Erythroblast (primary cell): ENCODE results near the gene BAX.
"Not testable (repeated sequence)": the region's sequence is repeated elsewhere in the genome, so short reads cannot be mapped to it uniquely, and the experiment has no call there.

Experiments
- DNase-seq, 2 experiments: peaks; one replicate each; lab custom pipeline; 2025; lab: John Stamatoyannopoulos, UW
- GATA1 ChIP-seq: IDR thresholded peaks from 2 replicates; pipeline ENCODE4 v1.6.1; 2011; ENCODE audit warnings: low read depth, mild to moderate bottlenecking, control low read depth, low read length, moderate library complexity
- POLR2A ChIP-seq: IDR thresholded peaks from 2 replicates; pipeline ENCODE4 v1.6.1; 2011; ENCODE audit warnings: mild to moderate bottlenecking, low read length

The BAX gene

DNA sequence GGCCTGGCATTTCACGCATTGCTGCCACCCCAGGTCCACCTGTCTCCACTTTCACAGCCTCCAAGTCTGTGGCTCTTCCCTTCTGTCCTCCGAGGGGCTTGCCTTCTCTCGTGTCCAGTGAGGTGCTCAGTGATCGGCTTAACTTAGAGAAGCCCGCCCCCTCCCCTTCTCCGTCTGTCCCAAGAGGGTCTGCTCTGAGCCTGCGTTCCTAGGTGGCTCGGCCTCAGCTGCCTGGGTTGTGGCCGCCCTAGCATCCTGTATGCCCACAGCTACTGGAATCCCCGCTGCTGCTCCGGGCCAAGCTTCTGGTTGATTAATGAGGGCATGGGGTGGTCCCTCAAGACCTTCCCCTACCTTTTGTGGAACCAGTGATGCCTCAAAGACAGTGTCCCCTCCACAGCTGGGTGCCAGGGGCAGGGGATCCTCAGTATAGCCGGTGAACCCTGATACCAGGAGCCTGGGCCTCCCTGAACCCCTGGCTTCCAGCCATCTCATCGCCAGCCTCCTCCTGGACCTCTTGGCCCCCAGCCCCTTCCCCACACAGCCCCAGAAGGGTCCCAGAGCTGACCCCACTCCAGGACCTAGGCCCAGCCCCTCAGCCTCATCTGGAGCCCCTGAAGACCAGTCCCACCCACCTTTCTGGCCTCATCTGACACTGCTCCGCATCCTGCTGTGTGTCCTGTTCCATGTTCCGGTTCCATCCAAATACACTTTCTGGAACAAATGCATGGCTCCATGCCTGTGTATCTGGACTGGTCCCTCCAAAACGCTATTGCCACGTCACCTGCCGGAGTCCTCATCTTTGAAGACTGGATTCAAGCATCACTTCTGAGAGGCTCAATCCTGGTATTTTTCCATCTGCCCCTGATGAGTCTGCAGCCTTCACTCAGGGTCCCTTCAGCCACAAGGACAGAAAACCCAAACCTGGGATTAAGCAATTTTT, 31.9 kb upstream of the BAX start:
- no peak for DNase-seq
- no peak for TF ChIP-seq GATA1
- TF ChIP-seq POLR2A: no peak

DNA sequence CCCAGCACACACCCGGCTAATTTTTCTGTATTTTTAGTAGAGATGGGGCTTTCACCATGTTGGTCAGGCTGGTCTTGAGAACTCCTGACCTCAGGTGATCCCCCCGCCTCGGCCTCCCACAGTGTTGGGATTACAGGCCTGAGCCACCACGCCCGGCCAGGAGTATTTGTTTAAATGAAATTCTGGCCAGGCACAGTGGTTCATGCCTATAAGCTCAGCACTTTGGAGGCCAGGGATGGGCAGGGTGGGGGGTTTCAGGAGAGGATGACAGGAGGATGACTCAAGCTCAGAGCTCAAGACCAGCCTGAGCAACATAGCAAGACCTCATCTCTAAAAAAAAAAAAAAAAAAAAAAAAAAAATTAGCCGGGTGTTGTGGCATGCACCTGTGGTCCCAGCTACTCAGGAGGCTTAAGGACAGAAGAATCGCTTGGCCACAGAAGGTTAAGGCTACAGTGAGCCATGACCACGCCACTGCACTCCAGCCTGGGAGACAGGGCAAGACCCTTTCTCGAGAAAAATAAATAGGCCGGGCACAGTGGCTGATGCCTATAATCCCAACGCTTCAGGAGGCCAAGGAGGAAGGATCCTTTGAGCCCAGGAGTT, 29.3 kb upstream of the BAX start:
- no peak for DNase-seq
- TF ChIP-seq POLR2A (no peak), GATA1 (no peak)

DNA sequence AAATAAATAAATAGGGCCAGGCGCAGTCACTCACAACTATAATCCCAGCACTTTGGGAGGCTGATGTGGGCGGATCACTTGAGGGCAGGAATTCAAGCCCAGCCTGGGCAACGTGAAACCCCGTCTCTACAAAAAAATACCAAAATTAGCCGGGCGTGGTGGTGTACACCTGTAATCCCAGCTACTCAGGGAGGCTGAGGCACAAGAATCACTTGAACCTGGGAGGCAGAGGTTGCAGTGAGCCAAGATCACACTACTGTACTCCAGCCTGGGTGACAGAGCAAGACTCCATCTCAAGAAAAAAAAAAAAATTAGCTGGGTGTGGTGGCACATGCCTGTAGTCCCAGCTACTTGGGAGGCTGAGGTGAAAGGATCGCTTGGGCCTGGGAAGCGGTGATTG, 28.8 kb upstream of the BAX start:
- not testable (repeated sequence) for DNase-seq
- TF ChIP-seq POLR2A: peak; percentile 29

DNA sequence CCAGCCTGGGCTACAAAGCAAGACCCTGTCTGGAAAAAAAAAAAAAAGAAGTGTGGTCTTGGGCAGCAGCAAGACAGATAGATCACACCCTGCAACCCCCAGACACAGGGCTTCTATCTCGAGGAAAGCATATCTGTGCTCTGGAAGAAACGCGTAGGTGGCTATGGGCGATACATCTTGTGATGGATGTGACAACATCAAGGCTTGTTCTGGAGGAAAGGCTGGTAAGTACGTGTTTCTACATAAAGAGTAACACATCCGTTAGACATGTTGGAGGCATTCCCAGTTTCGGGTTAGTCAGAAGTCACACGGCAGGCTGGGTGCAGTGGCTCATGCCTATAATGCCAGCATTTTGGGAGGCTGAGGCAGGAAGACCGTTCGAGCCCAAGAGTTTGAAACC, 27.8 kb upstream of the BAX start:
- TF ChIP-seq GATA1 (no peak), POLR2A (no peak)
- DNase-seq: no peak

DNA sequence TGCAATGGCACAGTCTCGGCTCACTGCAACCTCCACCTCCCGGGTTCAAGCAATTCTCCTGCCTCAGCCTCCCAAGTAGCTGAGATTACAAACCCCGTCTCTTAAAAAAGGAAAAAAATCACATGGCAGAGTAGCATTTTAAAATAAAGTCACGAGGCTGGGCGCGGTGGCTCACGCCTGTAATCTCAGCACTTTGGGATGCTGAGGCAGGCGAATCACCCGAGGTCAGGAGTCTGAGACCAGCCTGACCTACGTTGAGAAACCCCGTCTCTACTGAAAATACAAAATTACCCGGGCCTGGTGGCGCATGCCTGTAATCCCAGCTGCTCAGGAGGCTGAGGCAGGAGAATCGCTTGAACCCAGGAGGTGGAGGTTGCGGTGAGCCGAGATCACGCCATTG, 27.0 kb upstream of the BAX start:
- DNase-seq: not testable (repeated sequence)

DNA sequence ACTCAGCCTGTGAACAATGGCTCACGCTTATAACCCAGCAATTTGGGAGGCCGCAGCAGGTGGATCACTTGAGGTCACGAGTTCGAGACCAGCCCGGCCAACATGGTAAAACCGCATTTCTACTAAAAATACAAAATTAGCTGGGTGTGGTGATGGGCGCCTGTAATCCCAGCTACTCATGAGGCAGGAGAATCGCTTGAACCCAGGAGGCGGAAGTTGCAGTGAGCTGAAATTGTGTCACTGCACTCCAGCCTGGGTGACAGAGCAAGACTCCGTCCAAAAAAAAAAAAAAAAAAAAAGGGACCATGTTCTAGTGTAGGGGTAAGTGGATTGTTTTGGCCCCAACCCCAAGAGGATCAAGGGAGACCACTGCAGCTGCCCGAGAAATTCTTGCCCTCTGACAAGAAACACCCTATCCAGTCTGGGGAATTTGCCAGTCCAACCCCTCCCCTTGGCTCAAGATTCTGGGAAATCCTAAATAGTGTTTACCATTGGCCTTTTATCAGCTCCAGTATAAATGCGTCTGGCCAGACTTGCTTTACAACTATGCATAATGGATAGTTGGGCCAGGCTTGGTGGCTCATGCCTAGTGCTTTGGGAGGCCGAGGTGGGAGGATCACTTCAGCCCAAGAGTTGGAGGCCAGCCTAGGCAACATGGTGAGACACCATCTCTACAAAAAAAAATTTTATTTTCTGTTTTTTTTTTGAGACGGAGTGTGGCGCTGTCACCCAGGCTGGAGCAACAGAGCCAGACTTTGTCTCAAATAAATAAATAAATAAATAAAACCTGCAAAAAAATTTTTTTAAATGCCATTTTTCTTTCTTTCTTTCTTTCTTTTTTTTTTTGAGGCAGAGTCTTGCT, 26.3 kb upstream of the BAX start:
- no peak for DNase-seq
- no peak for TF ChIP-seq POLR2A

DNA sequence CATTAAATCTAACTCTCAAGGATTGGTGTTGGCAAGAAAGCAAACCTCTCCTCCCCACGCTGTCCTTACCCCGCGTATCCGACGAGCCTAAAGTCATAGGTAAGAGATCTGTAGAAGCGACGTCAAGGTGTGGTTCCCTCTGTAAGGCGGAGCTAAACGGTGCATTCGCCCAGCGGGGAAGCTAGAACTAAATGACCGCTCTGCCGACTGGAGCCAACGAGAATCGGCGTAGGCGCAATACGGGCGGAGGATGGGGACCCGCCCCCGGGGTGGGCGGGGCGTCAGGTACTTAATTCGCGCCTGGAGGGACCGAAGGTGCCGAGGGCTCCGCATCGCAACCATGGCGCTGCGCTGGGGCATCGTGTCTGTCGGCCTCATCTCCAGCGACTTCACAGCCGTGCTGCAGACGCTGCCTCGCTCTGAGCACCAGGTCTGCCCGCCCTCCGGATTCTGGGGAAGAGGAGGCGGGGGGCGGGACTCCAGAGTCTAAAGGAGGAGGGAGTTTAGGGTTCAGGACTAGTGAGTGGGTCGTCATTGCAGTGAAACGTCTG, 21.2 kb upstream of the BAX start, which contains the start of gene DHDH:
TSS of gene DHDH (plus strand) at position 318 of the 551 bp plus-strand sequence. CDS start at position 341, 23 bp downstream.
- peak; percentile 86 to 90 for DNase-seq
- peak; percentile 47 for TF ChIP-seq POLR2A
- no peak for TF ChIP-seq GATA1

DNA sequence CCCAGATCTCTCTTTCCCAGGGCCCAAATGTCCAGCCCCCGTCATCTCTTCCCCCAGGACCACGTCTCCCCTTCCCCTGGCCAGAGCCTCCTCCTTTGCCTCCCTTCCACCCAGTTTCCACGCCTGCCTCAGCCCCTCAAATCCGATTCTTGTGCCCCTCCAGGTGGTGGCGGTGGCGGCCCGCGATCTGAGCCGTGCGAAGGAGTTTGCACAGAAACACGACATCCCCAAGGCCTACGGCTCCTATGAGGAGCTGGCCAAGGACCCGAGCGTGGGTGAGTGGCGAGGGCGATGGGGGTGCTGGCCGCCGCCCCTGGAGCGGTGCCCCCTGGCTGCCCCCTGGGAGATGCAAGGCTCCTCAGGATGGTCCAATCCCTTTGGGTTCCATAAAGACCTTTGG, 19.8 kb upstream of the BAX start:
- TF ChIP-seq GATA1 (no peak), POLR2A (no peak)
- DNase-seq: no peak

DNA sequence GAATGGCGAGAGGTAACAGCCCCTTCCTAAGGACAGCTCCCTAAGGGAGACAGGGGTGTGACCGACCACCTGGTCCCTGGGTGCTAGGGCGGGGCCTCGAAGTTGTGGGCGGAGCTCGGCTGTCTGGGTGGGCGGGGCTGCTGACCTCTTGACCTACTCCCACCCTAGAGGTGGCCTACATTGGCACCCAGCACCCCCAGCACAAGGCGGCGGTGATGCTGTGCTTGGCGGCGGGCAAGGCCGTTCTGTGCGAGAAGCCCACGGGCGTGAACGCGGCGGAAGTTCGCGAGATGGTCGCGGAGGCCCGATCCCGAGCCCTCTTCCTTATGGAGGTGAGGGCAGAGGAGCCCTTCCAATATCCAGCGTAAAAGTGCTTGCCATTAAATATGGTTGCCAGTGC, 18.8 kb upstream of the BAX start:
- no peak for TF ChIP-seq GATA1
- no peak for TF ChIP-seq POLR2A
- DNase-seq: no peak

DNA sequence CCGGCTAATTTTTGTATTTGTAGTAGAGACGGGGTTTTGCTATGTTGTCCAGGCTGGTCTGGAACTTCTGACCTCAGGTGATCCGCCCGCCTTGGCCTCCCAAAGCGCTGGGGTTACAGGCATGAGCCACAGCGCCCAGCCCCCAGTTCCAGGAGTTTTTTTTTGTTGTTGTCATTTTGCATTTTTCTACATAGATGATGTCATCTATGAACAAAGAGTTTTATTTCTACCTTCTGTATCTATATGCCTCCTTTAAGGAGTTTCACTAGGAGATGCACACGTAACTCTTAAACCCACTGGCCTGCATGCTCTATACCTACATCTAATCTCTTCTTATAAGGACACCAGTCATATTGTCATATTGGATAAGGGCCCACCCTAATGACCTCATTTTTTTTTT, 16.4 kb upstream of the BAX start:
- DNase-seq: no peak
- TF ChIP-seq GATA1 (no peak), POLR2A (no peak)

DNA sequence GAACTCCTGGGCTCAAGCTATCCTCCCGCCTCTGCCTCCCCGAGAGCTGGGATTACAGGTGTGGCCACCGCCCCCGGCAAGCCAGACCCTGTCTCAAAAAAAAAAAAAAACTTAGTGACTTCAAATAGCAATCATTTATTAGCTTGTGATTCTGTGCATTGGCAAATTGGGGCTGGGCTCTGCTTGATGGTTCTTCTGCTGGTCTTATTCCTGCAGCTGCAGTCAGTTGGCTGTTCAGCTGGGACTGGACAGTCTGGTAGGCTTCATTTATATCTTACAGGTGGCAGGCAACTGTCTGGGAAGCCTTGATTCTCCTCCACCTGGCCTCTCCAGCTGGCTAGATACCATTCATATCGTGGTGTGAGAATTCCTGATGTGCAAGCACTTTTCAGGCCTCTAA, 13.8 kb upstream of the BAX start:
- TF ChIP-seq POLR2A (no peak), GATA1 (no peak)
- DNase-seq: no peak

DNA sequence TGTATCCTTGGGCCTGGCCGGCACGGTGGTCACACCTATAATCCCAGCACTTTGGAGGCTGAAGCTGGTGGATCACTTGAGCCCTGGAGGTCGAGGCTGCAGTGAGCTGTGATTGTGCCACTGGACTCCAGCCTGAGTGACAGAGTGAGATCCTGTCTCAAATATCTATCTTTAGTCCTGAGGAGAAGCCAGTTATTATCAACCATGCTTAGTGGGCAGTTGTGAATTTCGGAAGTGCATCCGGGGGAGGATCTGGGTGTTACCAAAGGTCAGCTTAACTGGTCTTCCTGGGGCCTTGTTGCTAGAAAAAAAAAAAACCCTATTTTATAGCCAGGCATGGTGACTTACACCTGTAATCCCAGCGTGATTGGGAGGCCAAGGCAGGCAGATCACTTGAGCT, 11.6 kb upstream of the BAX start:
- TF ChIP-seq GATA1 (no peak), POLR2A (no peak)
- DNase-seq: no peak

DNA sequence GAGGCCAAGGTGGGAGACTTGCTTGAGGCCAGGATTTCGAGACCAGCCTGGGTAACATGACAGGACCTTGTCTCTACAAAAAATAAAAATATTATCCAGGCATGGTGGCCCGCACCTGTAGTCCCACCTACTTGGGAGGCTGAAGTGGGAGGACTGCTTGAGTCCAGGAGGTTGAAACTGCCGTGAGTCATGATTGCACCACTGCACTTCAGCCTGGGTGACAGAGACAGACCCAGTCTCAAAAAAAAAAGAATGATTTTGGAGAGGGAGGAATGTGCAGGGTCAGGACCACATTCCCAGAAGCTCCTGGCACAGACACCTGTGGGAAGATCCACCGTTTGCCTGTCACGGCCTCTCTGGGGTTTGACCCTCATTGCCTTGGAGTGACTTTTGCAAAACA, 9.3 kb upstream of the BAX start:
- no peak for TF ChIP-seq POLR2A
- TF ChIP-seq GATA1: no peak
- no peak for DNase-seq

DNA sequence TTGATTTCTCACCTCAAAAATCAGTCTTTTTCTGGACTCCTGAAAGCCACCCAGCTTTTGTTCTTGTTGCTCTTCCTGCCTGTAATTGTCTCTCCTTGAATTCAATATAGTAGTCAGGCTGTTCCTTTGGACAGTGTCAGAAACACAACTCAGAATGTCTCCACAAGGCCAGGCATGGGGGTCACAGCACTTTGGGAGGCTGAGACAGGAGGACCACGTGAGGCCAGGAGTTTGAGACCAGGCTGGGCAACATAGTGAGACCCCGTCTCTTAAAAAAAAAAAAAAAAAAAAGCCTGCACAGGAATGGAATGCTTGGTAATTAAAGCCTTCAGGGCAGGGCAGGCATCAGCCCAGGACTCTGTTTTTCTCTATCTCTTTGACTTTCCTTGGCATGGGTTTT, 8.9 kb upstream of the BAX start:
- TF ChIP-seq GATA1: no peak
- TF ChIP-seq POLR2A: no peak
- no peak for DNase-seq
